SW480 (cell line): Measurements from ENCODE around the gene PCDH9.
"Not testable (repeated sequence)": the region's sequence is repeated elsewhere in the genome, so short reads cannot be mapped to it uniquely, and the experiment has no call there.

Source experiments
- DNase-seq: peaks from one replicate; pipeline ENCODE4 v3.0.0-alpha.2; 2016; ENCODE audit warnings: low spot score

PCDH9 gene

GRCh38 chr13:66265371-66265770 lies 964.8 kb downstream of the PCDH9 start:
- DNase-seq: no peak

- no peak for DNase-seq
Measured at GRCh38 chr13:66264971-66265370, 965.2 kb downstream of the PCDH9 start.

- no peak for DNase-seq
Measured at GRCh38 chr13:66262330-66262729, 967.8 kb downstream of the PCDH9 start.

DNA sequence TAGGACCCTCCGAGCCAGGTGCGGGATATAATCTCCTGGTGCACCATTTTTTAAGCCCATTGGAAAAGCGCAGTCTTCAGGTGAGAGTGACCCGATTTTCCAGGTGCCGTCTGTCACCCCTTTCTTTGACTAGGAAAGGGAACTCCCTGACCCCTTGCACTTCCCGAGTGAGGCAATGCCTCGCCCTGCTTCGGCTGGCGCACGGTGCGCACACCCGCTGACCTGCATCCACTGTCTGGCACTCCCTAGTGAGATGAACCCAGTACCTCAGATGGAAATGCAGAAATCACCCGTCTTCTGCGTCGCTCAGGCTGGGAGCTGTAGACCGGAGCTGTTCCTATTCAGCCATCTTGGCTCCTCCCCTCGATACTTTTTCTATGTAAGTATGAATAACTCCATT lies 970.7 kb downstream of the PCDH9 start:
- DNase-seq: not testable (repeated sequence)
